GM21576 (cell line): ENCODE results near the gene LCN1.
"Not testable (repeated sequence)": the region's sequence is repeated elsewhere in the genome, so short reads cannot be mapped to it uniquely, and the experiment has no call there.

Experiments
- ATAC-seq: cut with Tn5 transposase; IDR thresholded peaks from one replicate; pipeline ENCODE4 v1.9.1; 2021; ENCODE audit warnings: mild to moderate bottlenecking, moderate library complexity; ENCODE audit not compliant: unreplicated experiment

Gene LCN1

DNA sequence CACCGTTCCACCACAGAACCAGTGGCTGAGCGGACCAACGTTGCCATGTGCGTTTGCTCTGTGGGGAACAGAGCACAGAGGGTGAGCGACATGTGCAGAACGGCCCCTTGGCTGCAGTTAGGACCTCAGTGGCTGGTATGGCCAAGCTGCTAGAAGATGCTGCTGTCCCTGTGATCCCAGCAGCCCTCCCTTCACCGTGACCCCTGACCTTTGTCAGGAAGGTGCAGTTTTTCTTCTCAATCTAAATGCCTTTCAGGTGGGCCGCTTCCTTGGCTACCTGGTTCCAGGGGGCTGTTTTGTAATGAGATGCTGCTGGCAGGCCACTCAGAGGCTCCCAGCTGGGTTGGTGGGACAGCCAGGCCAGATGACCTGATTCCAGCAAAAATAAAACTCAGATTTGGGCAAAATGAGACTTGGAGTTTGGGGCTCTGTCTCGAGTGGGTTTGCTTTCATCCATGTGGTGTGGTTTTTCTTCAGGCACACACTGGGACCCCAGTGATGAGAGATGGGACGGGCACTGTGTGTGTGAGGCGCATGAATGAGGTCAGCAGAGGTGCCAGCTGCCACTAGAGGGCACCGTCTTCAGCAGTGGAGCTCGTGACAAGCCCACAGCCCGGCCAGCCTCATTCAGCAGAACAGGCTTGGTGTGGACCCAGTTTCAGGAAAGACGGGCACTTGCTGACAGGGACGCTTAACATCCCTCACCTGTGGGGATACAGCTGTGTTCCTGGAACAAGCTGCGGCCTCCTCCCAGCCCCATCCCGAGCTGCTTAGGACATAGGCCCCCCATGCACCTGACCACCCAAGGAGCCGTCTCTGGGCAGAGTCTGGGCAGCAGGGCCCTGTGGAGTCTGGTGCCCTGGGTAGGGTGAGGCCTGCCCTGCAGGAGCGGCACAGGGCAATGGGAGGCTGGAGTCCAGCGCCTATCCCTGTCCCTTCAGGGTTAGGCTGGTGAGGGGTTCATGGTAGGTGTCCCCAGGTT, 16.7 kb upstream of the LCN1 start:
- no peak for ATAC-seq

DNA sequence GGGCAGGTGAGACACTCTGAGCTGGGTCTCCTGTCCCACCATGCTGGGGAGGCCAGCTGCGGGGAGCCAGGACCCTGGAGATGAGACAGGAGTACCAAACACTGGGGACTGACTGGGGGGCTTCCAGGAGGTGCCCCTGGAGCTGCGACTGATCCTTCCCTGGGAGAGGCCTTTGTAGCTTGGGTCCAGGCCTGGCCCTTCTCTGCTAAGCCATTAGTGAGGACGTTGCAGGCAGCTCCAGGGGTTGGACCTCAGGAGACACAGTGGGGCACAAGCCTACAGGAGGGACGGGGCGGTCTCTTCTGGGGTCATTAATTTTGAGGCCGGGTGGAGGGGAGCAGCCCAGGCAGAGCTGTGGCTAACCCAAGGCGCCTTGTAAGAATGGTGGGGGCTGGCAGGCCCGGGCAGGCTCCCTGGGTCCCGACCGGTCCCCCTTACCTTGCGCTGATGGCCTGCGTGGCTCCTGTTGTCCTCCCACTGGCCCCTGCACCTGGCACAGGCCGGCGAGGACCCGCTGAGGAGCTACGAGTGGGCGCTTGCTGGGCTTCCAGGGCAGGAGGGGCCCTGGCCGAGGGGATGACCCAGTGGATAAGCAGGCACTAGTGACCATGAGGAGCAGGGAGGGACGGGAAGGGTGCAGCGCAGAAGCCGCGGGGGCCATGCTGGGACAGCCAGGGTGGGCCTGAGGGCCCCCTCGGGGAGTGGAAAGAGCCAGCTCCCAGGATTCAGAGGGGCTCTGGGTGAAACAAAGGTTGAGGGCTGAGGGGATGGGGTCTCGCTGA, 15.6 kb upstream of the LCN1 start:
- no peak for ATAC-seq

DNA sequence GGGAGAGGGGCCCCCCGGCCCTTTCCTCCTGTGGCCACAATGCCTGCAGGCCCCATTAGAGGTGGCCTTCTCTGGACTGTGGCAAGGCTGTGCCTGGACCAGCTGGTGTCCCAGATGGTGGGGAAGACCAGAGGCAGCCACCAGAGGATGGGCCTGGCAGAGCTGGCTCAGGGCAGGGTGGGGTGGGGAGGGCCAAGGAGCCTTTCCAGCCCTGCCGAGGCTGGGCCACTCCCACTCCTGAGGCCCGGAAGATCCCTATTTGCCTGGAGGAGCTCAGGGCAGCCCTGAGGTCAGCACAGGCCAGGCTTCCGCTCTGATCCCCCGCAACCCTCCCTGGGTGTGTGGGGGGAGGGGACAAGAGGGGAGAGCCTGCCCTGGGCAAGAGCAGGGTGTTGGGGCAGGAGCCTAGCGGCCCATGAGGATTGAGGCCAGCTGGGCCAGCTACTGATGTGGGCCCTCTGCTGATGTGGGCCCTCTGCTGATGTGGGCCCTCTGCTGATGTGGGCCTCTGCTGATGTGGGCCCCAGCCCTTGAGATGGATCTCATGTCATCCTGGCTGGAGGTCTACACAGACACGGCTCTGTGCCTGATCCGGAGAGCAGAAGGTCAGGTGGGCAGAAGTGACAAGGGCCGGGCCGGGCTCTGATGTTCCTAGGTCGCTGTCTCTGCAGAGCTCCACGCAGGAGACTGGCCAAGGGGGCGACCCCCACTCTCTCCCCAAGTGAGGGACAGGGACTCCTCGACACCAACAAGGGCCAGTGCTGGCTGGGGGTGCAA, 14.7 kb upstream of the LCN1 start:
- no peak for ATAC-seq

DNA sequence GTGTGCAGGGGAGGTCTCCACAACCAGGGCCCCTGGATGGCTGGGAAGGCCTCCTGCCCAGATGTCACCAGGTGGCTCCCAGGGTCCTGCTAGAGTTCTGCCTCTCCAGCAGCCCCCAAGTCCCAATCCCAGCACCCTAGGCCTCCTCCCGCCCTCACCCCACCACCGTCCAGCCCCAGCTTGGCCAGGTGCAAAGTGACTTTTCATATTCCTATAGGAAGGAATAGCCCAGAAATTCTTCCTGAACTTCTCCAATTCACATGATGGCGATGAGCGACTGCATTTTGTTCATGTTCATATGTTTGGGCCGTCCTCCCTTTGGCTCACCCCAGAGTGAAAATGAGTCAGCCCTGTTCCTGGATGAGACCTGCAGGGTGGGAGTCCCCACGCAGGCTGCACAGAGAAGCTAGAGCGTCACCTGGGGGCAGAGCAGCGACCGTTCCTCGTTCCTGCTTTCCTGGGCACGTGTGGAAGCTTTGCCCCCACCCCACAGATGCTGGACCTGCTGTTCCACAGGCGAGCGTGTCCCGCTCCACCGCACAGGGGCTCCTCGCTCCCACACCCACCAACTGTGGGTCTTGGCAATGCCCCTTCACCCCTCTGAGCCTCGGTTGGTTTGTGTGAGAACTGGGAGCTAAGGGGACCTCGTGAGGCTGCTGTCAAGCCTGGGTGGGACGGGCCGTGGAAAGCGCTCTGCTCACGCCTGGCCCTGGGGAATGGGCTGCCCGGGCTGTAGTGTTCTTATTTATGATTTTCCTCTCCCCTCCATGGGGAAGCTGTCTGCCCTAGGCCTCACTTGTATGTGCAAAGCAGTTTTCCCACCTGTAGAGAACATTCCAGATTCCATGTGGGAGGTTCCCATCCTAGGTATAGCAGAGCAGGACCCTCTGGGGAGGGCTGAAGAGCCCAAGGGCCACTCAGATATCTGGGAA, 13.9 kb upstream of the LCN1 start:
- no peak for ATAC-seq

DNA sequence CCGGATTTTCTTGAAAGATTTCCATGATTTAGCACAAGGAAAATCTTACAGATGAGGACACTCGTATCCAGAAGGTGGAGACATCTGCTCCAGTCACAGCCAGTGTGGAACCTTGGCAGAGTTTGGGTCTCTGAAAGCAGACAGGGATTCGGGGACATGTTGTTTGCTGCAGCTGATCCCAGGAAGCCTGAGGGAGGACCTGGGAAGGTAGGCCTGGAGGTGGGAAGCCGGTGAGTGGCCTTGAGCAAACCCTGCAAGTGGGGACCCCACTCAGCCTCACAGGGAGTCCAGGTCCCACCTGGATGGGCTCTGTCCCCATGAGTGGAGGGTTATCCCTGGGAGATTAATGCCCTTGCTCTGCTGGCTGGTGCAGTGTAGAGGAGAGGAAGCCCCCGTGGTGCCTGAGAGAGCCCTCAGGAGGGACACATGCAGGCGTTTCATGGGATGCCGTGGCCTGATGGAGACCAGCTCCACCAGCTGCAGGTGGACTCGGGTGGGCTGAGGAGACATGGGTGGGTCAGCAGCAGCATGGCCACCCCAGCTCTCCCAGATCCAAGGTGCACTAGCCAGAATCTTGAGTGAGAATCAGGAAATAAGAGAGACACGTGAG, 12.9 kb upstream of the LCN1 start:
- ATAC-seq: no peak

DNA sequence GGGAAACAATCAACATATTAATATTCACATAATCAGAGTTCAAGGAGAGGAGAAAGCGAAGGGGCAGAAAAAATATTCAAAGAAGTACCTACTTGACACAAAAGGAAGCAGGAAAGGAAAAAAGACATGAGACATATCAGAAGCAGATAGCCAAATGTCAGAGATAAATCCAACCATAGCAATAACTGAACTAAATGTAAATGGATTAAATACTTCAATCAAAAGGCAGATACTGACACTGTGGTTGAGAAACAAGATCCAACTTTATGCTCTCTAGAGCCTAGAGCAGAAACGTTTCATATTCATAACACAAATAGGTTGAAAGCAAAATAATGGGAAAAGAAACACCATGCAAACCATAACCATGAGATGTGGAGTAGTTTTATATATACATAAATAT, 11.8 kb upstream of the LCN1 start:
- ATAC-seq: no peak

DNA sequence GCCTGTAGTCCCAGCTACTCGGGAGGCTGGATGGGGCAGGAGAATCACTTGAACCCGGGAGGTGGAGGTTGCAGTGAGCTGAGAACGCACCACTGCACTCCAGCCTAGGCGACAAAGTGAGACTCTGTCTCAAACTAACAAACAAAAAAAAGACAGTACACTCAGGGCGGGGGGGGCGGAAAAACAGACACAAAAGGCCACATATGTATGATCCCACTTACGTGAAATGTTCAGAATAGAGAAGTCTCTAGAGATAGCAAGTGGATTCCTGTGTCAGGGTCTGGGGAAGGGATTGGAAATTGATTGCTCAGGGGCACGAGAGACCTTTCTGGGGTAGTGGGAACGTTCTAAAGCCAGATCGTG, 9.0 kb upstream of the LCN1 start:
- ATAC-seq: no peak

DNA sequence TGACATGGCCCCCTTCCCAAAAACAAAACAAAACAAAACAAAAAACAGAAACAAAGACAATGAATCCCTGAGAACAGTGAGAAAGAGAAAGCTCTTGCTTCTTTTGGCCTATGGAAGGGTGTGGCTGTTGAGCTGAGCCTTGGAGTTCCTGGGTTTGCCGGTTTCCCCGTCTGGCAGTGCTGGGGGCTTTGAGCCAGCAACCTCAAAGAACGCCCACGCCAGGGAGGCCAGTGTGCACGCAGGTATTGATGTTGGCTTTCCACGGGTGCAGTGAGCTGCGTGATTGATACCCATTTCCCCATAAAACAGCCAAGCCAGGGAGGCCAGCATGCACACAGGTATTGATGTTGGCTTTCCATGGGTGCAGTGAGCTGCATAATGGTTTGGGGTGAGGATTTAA, 8.3 kb upstream of the LCN1 start:
- no peak for ATAC-seq

DNA sequence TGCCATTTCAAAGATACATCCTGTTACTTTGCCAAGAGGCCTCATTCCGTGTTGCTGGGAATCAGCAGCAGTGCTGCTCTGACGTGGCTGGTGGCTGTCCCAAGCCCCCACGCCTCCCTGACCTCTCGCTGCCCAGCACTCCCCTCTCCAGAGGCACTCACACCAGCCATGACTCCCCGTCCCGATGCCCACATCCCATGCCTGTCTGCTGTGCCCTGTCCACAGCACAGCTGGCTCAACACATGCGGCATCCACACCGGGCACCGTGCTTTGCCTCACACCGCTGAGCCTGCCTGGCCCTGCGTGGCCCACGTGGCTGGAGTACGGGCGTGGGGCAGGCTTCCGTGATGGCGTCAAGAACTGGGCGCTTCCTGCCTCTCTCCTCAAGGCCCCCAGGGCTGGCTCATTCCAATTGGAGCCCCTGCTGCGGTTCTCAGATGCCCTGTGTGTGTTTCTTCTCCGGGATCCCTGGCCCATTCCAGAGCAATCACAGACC, 7.8 kb upstream of the LCN1 start:
- ATAC-seq: no peak

DNA sequence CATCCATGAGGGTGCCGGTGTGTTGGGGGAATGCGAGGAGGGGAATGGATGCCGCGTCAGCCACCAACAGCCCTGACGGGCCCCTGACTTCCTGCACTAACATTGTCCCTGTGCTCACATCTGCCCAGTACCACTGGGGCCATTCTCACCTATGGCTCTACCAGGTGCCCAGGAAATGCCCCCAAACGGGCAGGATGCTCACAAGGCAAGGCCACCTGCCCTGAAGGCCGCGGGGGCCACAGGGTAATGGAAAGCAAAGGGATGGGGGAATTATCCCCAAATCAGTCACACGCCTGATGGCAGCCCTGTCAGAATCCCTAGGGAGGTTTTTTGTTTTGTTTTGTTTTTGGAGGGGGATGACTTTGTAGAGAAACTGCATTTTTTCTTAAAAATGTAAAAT, 7.3 kb upstream of the LCN1 start:
- not testable (repeated sequence) for ATAC-seq

DNA sequence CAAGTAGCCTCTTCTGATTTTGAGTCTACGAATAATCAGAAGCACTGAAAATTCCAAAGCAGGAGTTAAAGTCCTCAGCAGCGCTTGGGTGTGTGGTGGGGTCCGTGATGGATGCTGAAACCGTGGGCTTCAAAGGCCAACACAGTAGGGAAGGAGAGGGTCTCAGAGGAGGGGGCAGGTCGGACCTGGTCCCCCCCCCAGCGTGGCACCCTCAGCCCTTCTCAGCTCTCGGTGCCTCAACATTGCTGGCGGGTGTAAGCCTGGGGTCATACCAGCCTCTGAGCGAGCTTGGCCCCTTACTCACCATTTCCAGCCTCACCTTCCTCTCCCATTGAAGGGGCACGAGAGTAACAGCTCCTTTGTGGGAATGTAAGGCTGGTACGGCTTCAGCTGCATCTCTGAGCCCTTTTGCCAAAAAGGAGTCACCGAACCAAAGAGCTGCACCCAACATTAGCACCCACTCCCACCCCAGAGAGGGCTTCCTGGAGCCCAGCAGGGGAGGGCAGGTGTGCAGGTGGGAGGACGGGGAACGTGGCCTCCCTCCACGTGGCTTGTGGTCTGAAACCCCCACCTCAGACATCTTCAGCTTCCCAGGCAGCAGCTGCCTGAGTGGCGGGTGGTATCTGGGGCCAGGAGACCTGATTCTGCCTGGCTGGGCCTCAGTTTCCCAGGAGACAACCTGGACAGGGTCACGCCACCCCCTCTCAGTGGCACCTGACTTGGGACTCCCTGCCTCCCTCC, 6.7 kb upstream of the LCN1 start:
- ATAC-seq: no peak

DNA sequence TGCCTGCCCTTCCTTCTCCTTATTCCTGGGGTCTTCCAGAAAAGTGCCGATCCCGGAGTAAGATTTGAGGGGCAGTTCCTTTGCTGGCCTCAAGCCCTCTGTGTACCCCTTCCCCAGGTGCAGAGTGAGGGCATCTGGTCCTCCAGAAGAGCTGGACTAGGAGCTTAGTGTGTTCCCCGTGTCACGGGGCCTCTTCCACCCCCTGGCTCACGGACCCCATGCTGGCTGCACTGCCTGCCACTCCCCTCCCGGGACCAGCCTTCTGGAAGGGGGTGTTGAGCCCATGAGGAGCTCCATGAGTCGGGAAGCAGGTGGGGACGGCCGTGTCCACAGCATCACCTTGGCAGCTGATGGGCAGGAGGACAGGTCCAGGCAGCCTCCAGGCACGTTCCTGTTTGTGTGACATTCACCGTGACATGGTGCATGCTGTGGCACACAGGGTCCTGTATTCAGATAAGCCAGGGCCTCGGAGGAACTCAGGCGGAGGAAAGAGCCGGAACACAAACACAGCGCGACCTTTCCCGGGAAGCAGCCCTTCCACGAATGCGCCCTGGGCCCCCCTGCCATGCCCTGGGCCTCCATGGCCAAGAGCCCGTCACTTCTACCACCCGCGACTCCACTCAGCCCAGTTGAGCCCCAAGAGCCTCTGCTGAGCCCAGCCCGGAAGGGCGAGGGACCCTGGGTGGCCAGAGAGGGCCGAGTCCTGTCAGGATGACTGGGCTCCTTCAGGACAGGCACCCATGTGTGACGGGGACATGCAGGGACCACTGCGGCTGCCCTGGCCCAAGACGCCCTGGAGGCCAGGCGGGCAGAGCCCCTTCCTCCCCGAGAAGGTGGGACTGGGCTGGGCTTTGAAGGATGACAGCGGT, 5.9 kb upstream of the LCN1 start:
- ATAC-seq: no peak

DNA sequence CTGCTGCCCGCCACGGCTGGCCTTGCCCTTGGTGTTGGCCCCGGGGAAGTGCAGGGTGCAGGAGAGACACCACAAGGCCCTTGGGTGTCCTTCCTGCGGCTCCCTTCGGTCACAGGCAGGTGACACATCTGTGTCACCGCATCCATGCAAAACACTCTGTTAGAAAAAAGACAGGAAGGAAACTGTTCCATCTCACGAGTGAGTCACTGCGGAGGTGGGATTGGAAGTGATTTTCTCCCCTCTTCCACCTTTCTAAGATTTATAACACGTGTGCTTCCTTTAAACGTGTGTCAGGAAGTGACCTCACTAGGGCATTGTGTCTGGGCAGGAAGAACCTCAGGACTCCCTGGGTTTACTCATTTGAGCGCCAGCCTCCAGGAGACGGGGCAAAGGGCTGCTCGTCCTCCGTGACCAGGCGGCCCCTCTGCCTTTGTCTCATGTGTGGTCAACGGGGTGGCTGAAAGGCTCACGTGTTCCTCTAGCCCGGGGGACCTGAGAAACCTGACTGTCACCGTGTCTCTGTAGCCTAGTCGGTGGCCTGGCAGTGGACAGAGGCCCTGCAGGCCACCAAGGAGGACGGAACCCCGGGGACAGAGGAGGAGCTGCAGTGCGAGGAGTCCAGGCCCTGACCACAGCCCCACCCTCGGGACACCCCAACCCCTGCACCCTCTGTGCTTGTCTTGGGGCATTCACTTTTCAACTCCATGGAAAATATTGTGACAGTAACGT, 4.9 kb upstream of the LCN1 start:
- ATAC-seq: no peak

DNA sequence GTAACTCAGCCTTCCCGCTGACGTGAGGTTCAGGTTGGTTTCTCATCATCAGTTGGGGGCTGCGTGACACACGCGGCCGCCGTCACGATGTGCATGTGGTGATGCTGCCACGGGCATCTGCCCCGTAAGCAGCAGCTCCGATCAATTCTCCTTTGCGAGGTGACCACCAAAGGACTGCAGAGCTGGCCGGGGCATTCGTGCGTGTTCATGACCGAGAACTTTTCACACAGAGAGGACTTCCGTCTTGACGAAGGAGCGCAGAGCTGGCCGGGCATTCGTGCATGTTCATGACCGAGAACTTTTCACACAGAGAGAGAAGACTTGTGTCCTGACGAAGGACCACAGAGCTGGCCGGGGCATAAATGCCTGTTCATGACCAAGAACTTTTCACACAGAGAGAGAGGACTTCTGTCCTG, 3.8 kb upstream of the LCN1 start:
- ATAC-seq: no peak

DNA sequence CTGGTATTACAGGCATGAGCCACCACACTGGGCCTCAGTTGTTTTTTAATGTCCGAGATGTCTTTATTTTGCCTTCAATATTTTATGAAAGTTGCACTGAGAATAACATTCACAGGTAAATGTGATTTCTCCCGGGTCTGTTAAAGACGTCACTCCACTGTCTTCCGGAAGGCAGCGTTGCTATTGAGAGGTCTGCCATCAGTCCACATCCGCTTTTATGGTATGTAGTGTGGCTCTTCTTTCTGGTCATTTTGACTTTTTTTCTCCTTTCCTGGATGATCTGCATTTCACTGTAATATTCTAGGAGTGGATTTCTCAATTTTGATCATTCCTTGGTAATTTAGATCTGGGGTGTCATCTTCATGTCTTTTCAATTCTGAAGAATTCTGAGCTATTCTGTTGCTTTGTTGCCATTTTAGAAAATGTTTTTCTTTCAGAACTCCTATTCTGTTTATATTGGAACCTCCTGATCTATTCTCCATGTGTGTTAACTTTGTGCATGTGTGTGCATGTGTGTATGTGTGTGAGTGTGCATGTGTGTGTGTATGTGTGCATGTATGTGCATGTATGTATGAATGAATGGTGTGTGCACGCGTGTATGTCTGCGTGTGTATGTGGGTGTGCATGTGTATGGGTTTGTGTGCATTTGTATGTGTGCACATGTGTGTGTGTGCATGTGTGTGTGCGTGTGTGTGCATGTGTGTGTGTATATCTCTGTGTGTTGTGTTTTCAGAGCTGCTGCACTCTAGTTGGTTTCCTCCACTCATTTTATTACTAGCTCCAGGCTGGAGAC, 1.9 kb upstream of the LCN1 start:
- ATAC-seq: no peak

DNA sequence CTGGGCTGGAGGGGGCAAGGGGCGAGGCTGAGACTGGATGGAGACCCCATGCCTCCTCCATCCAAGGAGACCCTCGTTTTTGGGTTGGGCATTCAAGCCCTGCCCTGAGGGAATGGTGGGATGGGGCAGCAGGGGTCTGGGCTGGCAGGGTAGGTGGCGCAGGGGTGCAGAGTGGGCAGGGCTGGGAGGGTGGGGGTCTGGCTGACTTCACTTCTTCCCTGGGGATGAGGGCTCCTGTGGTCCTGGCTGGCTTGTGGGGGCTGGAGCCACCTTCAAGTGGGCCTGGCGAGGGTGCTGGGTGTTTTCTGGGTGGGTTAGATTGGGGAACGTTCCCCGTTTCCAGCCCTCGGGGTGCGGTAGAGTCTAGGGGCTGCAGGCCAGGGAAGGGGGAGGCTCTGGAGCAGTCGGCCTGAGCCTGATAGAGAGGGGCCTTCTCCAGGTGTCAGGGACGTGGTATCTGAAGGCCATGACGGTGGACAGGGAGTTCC, 412 bp downstream of the LCN1 start:
- no peak for ATAC-seq
